Thoracic aorta (tissue), 2 donors: ENCODE data around the gene CRYL1. TPM values are rescaled to one million over a fixed set of nuclear protein-coding genes. Genes with fewer than 3 reads are reported as not detected.

Experiments used
- ATAC-seq: fragments of 150-250 bp; one replicate; pipeline ENCODE4 v1.8.0; 2017; ENCODE audit warnings: low read depth; ENCODE audit not compliant: insufficient number of reproducible peaks, low FRiP score
- DNase-seq: peaks from one replicate; pipeline ENCODE4 v3.0.0-alpha.2; 2020; ENCODE audit warnings: low spot score
- H3K27ac ChIP-seq, 2 donors: fragments of 200-600 bp; sonication (generic); 1 replicate in 1 of 2; 2 replicates in 1 of 2; pipeline ENCODE4 v1.5.1; 2016; ENCODE audit warnings: mild to moderate bottlenecking in 2 of 2, moderate library complexity in 2 of 2
- H3K27me3 ChIP-seq: fragments of 200-600 bp; sonication (generic); replicated peaks from 2 replicates; pipeline ENCODE4 v1.6.0; 2016; ENCODE audit warnings: mild to moderate bottlenecking; ENCODE audit not compliant: insufficient read depth
- H3K36me3 ChIP-seq: fragments of 200-600 bp; sonication (generic); one replicate; pipeline ENCODE4 v1.5.1; 2016
- H3K4me1 ChIP-seq, 2 donors: fragments of 200-600 bp; sonication (generic); 1 replicate in 1 of 2; 2 replicates in 1 of 2; pipeline versions ENCODE4 v1.5.1 to v1.6.0; 2016; ENCODE audit warnings: low read depth in 2 of 2, mild to moderate bottlenecking in 1 of 2; ENCODE audit not compliant: control insufficient read depth in 1 of 2
- H3K4me3 ChIP-seq: fragments of 200-600 bp; sonication (generic); 2 replicates; pipeline ENCODE4 v1.5.1; 2016; ENCODE audit warnings: mild to moderate bottlenecking
- H3K9me3 ChIP-seq: fragments of 200-600 bp; sonication (generic); 2 replicates; pipeline ENCODE4 v1.5.1; 2016
- total RNA-seq, 2 donors: library from RNA; depleted of rRNA; stranded (reverse); fragments of >200 nt; gene quantifications; one replicate each; pipeline versions ENCODE4 v1.1.0 to v1.2.3, GENCODE V29; 2016
- TF ChIP-seq, protein P1 (sequence below): fragments of 200-600 bp; sonication (generic); IDR thresholded peaks from one replicate; pipeline ENCODE4 v1.5.1; 2019; ENCODE audit warnings: antibody characterized with exemption

CRYL1 gene
- total RNA-seq, 2 donors from 2014 or later, result 38.9 to 57.4 TPM

DNA sequence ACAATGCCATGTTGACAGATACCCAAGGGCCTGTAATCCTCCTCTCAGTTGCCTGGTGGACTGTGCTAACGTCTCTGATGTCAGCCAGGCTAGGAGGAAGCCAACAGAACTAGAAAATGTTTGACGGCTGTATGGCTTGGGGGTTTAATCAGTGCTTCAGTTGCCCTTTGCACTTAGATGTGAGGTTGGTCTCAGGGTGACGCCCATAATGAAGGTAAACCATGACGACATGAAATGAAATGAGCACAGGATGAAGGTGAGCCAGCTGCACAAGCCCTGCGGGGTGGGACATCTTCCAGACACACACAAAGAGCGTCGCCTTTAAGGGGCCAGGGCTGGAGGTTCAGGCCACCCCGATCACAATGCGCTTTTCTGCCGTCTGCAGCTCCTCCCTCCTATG lies 127.2 kb downstream of the CRYL1 start:
- H3K9me3 ChIP-seq, result no peaks in the 10 kb centered on the region
- H3K27me3 ChIP-seq, result no peaks in the 10 kb centered on the region
- ATAC-seq (no peak), DNase-seq (no peak)
- TF ChIP-seq, protein P1, sequence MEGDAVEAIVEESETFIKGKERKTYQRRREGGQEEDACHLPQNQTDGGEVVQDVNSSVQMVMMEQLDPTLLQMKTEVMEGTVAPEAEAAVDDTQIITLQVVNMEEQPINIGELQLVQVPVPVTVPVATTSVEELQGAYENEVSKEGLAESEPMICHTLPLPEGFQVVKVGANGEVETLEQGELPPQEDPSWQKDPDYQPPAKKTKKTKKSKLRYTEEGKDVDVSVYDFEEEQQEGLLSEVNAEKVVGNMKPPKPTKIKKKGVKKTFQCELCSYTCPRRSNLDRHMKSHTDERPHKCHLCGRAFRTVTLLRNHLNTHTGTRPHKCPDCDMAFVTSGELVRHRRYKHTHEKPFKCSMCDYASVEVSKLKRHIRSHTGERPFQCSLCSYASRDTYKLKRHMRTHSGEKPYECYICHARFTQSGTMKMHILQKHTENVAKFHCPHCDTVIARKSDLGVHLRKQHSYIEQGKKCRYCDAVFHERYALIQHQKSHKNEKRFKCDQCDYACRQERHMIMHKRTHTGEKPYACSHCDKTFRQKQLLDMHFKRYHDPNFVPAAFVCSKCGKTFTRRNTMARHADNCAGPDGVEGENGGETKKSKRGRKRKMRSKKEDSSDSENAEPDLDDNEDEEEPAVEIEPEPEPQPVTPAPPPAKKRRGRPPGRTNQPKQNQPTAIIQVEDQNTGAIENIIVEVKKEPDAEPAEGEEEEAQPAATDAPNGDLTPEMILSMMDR, result no peak
- no peaks in the 10 kb centered on the region for H3K4me1 ChIP-seq
- H3K36me3 ChIP-seq, result no peaks in the 10 kb centered on the region
- no peak overlapping the region for H3K27ac ChIP-seq
- no peak overlapping the region for H3K4me3 ChIP-seq

DNA sequence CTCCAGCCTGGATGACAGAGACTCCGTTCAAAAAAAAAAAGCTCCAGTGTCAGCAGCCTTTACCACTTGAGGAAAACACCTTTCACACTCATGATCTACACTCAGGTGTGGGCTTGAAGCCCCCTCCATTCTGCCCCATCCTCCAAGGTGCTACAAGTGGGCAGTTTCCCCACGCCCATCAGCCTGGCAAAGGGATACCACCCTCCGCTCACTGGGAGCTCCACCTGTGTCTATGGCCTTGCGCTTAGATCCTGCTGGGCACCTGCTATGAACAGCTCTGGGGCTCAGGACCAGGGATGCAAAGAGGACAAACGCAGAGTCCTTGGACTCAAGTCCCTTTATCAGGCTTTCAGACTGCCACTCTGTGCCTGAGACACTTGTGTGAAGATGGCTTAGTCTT lies 127.8 kb downstream of the CRYL1 start:
- TF ChIP-seq, protein P1, result no peak
- no peaks in the 10 kb centered on the region for H3K4me1 ChIP-seq
- H3K4me3 ChIP-seq, result no peak overlapping the region
- no peaks in the 10 kb centered on the region for H3K9me3 ChIP-seq
- ATAC-seq (no peak), DNase-seq (no peak)
- H3K27ac ChIP-seq, result no peak overlapping the region
- no peaks in the 10 kb centered on the region for H3K36me3 ChIP-seq
- no peaks in the 10 kb centered on the region for H3K27me3 ChIP-seq

DNA sequence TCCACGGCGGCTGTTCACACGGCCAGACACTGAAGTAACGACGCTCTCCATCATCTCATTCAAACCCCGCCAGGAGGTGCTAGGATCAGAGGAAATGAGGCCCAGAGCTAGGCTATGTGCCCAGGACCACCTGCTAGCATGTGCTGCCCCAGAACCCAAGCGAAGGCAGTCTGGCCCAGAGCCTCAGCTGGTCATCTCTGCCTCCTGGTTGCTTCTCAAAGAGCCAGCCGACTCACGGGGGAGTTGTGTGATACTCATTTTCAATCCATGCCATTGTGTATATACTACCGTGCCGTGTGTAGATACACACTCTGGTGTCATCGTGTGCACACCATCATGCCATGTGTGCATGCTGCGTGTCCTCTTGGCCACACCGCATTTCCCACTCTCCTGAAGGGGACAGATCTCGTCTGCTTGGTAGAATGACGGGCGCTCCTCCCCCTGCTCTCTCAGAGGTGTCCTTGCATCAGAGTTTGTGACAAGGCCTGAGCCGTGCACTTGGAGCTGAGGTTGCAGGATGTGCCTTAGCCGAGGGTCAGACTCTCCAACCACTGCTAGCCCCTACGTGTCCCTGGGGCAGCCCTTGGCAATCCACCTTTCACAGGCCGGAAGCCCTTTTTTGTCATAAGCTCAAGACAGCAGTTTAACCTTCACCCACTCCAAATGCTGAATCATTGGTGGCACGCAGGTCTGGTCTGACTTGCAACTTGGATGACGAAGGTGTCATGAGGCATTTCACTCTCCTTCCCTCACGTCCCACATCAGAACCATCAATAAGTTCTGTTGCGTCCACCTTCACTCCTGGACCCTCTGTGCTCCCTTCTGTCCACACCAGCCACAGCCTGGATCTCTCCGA lies 130.4 kb downstream of the CRYL1 start:
- H3K4me1 ChIP-seq, result no peaks in the 10 kb centered on the region
- no peaks in the 10 kb centered on the region for H3K36me3 ChIP-seq
- TF ChIP-seq, protein P1, result no peak
- H3K27ac ChIP-seq, result no peak overlapping the region
- no peaks in the 10 kb centered on the region for H3K9me3 ChIP-seq
- DNase-seq (no peak), ATAC-seq (no peak)
- no peak overlapping the region for H3K4me3 ChIP-seq
- H3K27me3 ChIP-seq, result no peaks in the 10 kb centered on the region

DNA sequence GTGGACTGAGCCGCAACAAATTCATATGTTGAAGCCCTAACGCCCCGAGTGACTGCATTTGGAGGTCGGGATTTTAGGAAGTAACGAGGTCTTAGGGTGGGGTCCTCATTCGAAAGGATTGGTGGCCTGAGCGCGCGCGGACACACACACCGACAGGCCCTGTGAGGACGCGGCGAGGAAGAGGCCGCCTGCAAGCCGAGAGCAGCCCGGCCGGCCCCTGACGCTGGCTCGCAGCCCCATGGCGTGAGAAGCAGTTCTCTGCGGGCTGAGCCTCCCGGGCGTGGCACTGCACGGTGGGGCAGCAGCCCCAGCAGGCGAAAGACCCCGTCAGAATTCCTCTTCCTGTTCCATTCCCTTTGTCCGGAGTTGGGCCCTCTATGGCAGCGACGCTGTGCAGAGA lies 131.2 kb downstream of the CRYL1 start:
- Histone ChIP-seq H3K9me3 (no peaks in the 10 kb centered on the region), H3K36me3 (no peaks in the 10 kb centered on the region), H3K27ac (no peak overlapping the region), H3K4me3 (no peak overlapping the region), H3K4me1 (no peaks in the 10 kb centered on the region), H3K27me3 (no peaks in the 10 kb centered on the region)
- TF ChIP-seq, protein P1, result no peak
- ATAC-seq, result no peak
- no peak for DNase-seq

DNA sequence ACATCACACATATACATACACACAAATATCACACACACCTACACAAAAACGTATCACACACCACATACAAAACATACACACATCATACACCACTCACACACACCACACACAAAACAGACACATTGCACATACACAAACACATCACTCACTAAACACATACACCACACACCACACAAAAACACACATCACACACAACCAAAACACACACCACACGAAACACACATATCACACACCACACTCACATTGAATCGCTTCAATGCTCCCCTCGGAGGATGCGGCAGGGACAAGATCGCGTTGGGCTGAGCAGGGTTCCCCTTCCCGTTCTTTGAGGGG lies 131.5 kb downstream of the CRYL1 start:
- Histone ChIP-seq H3K27me3 (no peaks in the 10 kb centered on the region), H3K36me3 (no peaks in the 10 kb centered on the region), H3K4me3 (no peak overlapping the region), H3K9me3 (no peaks in the 10 kb centered on the region), H3K27ac (no peak overlapping the region), H3K4me1 (no peaks in the 10 kb centered on the region)
- DNase-seq, result no peak
- TF ChIP-seq, protein P1, result no peak
- ATAC-seq, result no peak
